IPS DF 19.7 (cell line): Measurements from ENCODE around the gene TMEM229A.
"Not testable (repeated sequence)": the region's sequence is repeated elsewhere in the genome, so short reads cannot be mapped to it uniquely, and the experiment has no call there.

ENCODE experiments used
- DNase-seq: peaks from one replicate; pipeline ENCODE4 v3.0.0-alpha.2; 2013; ENCODE audit warnings: low read depth, low spot score

Gene TMEM229A

GRCh38 chr7:124033095-124033806, 384 bp upstream of the TMEM229A start:
- DNase-seq = no peak

- DNase-seq = no peak
These were observed 948 bp downstream of the TMEM229A start for GRCh38 chr7:124031919-124032318.

- no peak for DNase-seq
These were observed 1.5 kb downstream of the TMEM229A start for GRCh38 chr7:124031406-124031805.

- DNase-seq = no peak
These were observed 1.9 kb downstream of the TMEM229A start for GRCh38 chr7:124030964-124031363.

- no peak for DNase-seq
These were observed 3.3 kb downstream of the TMEM229A start for GRCh38 chr7:124029396-124030188.

- DNase-seq = no peak
These were observed 5.6 kb downstream of the TMEM229A start for GRCh38 chr7:124027236-124027635.

GRCh38 chr7:124024329-124024728, 8.5 kb downstream of the TMEM229A start:
- DNase-seq = not testable (repeated sequence)

GRCh38 chr7:124022551-124022950, 10.3 kb downstream of the TMEM229A start:
- no peak for DNase-seq

GRCh38 chr7:124020060-124020459, 12.8 kb downstream of the TMEM229A start:
- DNase-seq = no peak

- no peak for DNase-seq
These were observed 19.6 kb downstream of the TMEM229A start for GRCh38 chr7:124013306-124013705.

- DNase-seq = no peak
These were observed 20.0 kb downstream of the TMEM229A start for GRCh38 chr7:124012864-124013263.

- DNase-seq = no peak
These were observed 23.5 kb downstream of the TMEM229A start for GRCh38 chr7:124009321-124009720.

GRCh38 chr7:124008296-124008695, 24.6 kb downstream of the TMEM229A start:
- not testable (repeated sequence) for DNase-seq

GRCh38 chr7:123999703-124000102, 33.2 kb downstream of the TMEM229A start:
- no peak for DNase-seq

- no peak for DNase-seq
These were observed 33.9 kb downstream of the TMEM229A start for GRCh38 chr7:123998921-123999320.

- no peak for DNase-seq
These were observed 36.6 kb downstream of the TMEM229A start for GRCh38 chr7:123996327-123996625.

- no peak for DNase-seq
These were observed 37.1 kb downstream of the TMEM229A start for GRCh38 chr7:123995617-123996326.

GRCh38 chr7:123994449-123994848, 38.4 kb downstream of the TMEM229A start:
- DNase-seq = no peak

- DNase-seq = no peak
These were observed 38.9 kb downstream of the TMEM229A start for GRCh38 chr7:123993996-123994395.

GRCh38 chr7:123992913-123993518, 39.9 kb downstream of the TMEM229A start:
- DNase-seq = no peak

- no peak for DNase-seq
These were observed 45.4 kb downstream of the TMEM229A start for GRCh38 chr7:123987445-123987844.
